GM12878 (cell line): ENCODE results near the gene ZNF19. TPM values are rescaled to one million over a fixed set of nuclear protein-coding genes. Genes with fewer than 3 reads are reported as not detected.

Source experiments
- ATAC-seq: fragments of 200-7000 bp; cut with Tn5 transposase; 3 replicates; pipeline ENCODE4 v1.9.1; 2020; ENCODE audit warnings: mild to moderate bottlenecking, moderate library complexity
- BruUV-seq: library from RNA; stranded (reverse); fragments of 400-500 nt; replicated peaks from 2 replicates; lab custom pipeline; 2021; lab: Mats Ljungman, UMichigan
- CTCF ChIA-PET: fragments of 300-600 bp; sonication (Branson Sonifier 250); formaldehyde crosslinking; extraction: SDS; loops from one replicate; lab custom pipeline; 2021; ENCODE audit warnings: inconsistent platforms; lab: Yijun Ruan, JAX
- POLR2A ChIA-PET: fragments of 350-600 bp; formaldehyde crosslinking; extraction: SDS; loops from one replicate; lab custom pipeline; 2021; ENCODE audit warnings: inconsistent platforms; lab: Charles Lee
- RAD21 ChIA-PET: fragments of 300-600 bp; sonication (Branson Sonifier 250); formaldehyde crosslinking; loops from one replicate; lab custom pipeline; 2023; ENCODE audit warnings: antibody characterized with exemption; ENCODE audit not compliant: unreplicated experiment; lab: Charles Lee
- SMC1A ChIA-PET: fragments of 300-600 bp; sonication (Branson Sonifier 250); formaldehyde crosslinking; loops from one replicate; lab custom pipeline; 2023; ENCODE audit not compliant: unreplicated experiment, uncharacterized antibody; lab: Charles Lee
- DNase-seq: peaks from one replicate; pipeline ENCODE4 v3.0.0-alpha.2; 2011; ENCODE audit warnings: low read depth, low spot score
- FAIRE-seq: peaks from 3 replicates; lab custom pipeline; 2011; peaks lifted over from hg19 to GRCh38; lab: Jason Lieb, UNC
- H2AFZ ChIP-seq: 2 replicates; pipeline ENCODE4 v1.6.0; 2011; ENCODE audit warnings: low read depth, low read length, control low read depth; ENCODE audit not compliant: control insufficient read depth
- H3K27ac ChIP-seq: 2 replicates; pipeline ENCODE4 v1.5.1; 2011; ENCODE audit warnings: control low read depth; ENCODE audit not compliant: control insufficient read depth, insufficient read depth
- H3K27me3 ChIP-seq, 2 experiments: replicated peaks in 1 of 2; 2 replicates each; pipeline versions ENCODE4 v1.6.0 to v1.6.1; 2011; ENCODE audit warnings: low read length in 1 of 2; ENCODE audit not compliant: control insufficient read depth in 2 of 2, insufficient read depth in 2 of 2
- H3K36me3 ChIP-seq, 2 experiments: 2 replicates each; pipeline ENCODE4 v1.5.1; 2011; ENCODE audit warnings: low read length in 1 of 2; ENCODE audit not compliant: control insufficient read depth in 2 of 2, insufficient read depth in 2 of 2
- H3K4me1 ChIP-seq: 2 replicates; pipeline ENCODE4 v1.6.1; 2011; ENCODE audit warnings: mild to moderate bottlenecking, low read length, moderate library complexity, mixed read lengths; ENCODE audit not compliant: control insufficient read depth, insufficient read depth
- H3K4me2 ChIP-seq: 2 replicates; pipeline ENCODE4 v1.6.0; 2011; ENCODE audit warnings: control low read depth; ENCODE audit not compliant: control insufficient read depth, insufficient read depth
- H3K4me3 ChIP-seq: fragments of 200-600 bp; sonication (generic); 2 replicates; pipeline ENCODE4 v1.5.1; 2016
- H3K79me2 ChIP-seq: 2 replicates; pipeline ENCODE4 v1.6.0; 2011; ENCODE audit warnings: low read length; ENCODE audit not compliant: control insufficient read depth, insufficient read depth
- H3K9ac ChIP-seq: 2 replicates; pipeline ENCODE4 v1.8.0; 2011; ENCODE audit warnings: low read length, control low read depth, mixed read lengths; ENCODE audit not compliant: control insufficient read depth, insufficient read depth
- H3K9me3 ChIP-seq: replicated peaks from 3 replicates; pipeline ENCODE4 v1.5.1; 2011; ENCODE audit warnings: mild to moderate bottlenecking, low read length; ENCODE audit not compliant: control insufficient read depth, insufficient read depth
- H4K20me1 ChIP-seq: 2 replicates; pipeline ENCODE4 v1.6.0; 2011; ENCODE audit not compliant: control insufficient read depth, insufficient read depth
- BRCA1 ChIP-seq: IDR thresholded peaks from 2 replicates; pipeline ENCODE4 v1.6.1; 2011; ENCODE audit warnings: low read depth, low read length, improper control_type of control experiment
- EED ChIP-seq: sonication (generic); IDR thresholded peaks from 2 replicates; pipeline ENCODE4 v1.6.1; 2016; ENCODE audit warnings: antibody characterized with exemption, low read depth
- FOS ChIP-seq: IDR thresholded peaks from 3 replicates; pipeline ENCODE4 v1.6.1; 2011; ENCODE audit warnings: borderline replicate concordance; ENCODE audit not compliant: insufficient read length; ENCODE audit errors: extremely low read depth
- FOXM1 ChIP-seq: IDR thresholded peaks from 2 replicates; pipeline ENCODE4 v1.6.1; 2012; ENCODE audit warnings: low read depth, mild to moderate bottlenecking, inconsistent platforms, low read length, moderate library complexity
- NFIC ChIP-seq: IDR thresholded peaks from 2 replicates; pipeline ENCODE4 v1.6.1; 2012; ENCODE audit warnings: low read depth, mild to moderate bottlenecking, inconsistent platforms, low read length, moderate library complexity
- POU2F2 ChIP-seq: IDR thresholded peaks from 3 replicates; pipeline ENCODE4 v1.6.1; 2011; ENCODE audit warnings: low read depth, mild to moderate bottlenecking, low read length, borderline replicate concordance
- SPI1 ChIP-seq: IDR thresholded peaks from 2 replicates; pipeline ENCODE4 v1.6.1; 2011; ENCODE audit warnings: low read depth, mild to moderate bottlenecking, low read length, moderate library complexity, borderline replicate concordance; ENCODE audit not compliant: insufficient read depth
- TAF1 ChIP-seq: IDR thresholded peaks from 2 replicates; pipeline ENCODE4 v1.6.1; 2011; ENCODE audit warnings: mild to moderate bottlenecking, low read depth, low read length, borderline replicate concordance
- WRNIP1 ChIP-seq: IDR thresholded peaks from 2 replicates; pipeline ENCODE4 v1.6.1; 2011; ENCODE audit warnings: low read depth, low read length, improper control_type of control experiment, borderline replicate concordance
- ZBTB40 ChIP-seq: fragments of 450-650 bp; IDR thresholded peaks from 2 replicates; pipeline ENCODE4 v1.6.1; 2016; ENCODE audit warnings: mild to moderate bottlenecking, moderate library complexity, borderline replicate concordance
- WGBS: methylation state at CpG from one replicate; pipeline ENCODE4 v1.1.6; 2016; ENCODE audit warnings: low lambda C conversion rate; ENCODE audit not compliant: insufficient replicate concordance, insufficient coverage; ENCODE audit errors: missing lambda C conversion rate; 5-methylcytosine and 5-hydroxymethylcytosine counted together
- in situ Hi-C: fragments of 300-500 bp; cut with MboI; formaldehyde crosslinking; loops from 9 replicates; pipeline ENCODE4 v1.14.3; 2018; ENCODE audit warnings: mixed read lengths
- intact Hi-C: fragments of 100-400 bp; cut with micrococcal nuclease; formaldehyde crosslinking; loops from one replicate; pipeline ENCODE4 v1.14.2; 2022; ENCODE audit not compliant: unreplicated experiment
- polyA plus RNA-seq, 11 experiments: library from polyadenylated mRNA; depleted of rRNA in 4 of 11; unstranded in 6 of 11; stranded (reverse) in 5 of 11; fragments of >200 nt; fragmentation: Nextera tagmentation in 4 of 11; fragmentation: Illumina TruSeq in 1 of 11; extraction: Ambion mirVana in 4 of 11; extraction: Trizol in 1 of 11; gene quantifications; 1 replicate in 1 of 11; 2 replicates in 10 of 11; pipeline versions ENCODE4 v1.2.1 to v1.2.3, GENCODE V29; 2011 to 2016; ENCODE audit warnings: inconsistent platforms in 2 of 11, missing spikeins in 2 of 11, low read depth in 1 of 11
- total RNA-seq, 4 experiments: library from RNA; depleted of rRNA in 3 of 4; stranded (reverse); fragments of >200 nt in 3 of 4; fragmentation: Illumina TruSeq in 1 of 4; extraction: Trizol in 1 of 4; gene quantifications; 2 replicates each; pipeline versions ENCODE4 v1.2.1 to v1.2.3, GENCODE V29; 2013 to 2021
- TF ChIP-seq, protein P1 (sequence below): fragments of 450-650 bp; IDR thresholded peaks from 2 replicates; pipeline ENCODE4 v1.6.1; 2016; ENCODE audit warnings: mild to moderate bottlenecking
- TF ChIP-seq, protein P2 (sequence below): IDR thresholded peaks from 2 replicates; pipeline ENCODE4 v1.6.1; 2012; ENCODE audit warnings: low read depth, low read length, improper control_type of control experiment
- TF ChIP-seq, protein P3 (sequence below): fragments of 450-650 bp; IDR thresholded peaks from 2 replicates; pipeline ENCODE4 v1.6.1; 2018; ENCODE audit warnings: mild to moderate bottlenecking, low read depth, moderate library complexity; ENCODE audit not compliant: partially characterized antibody

Gene ZNF19
- total and polyA plus RNA-seq, 10 of the 15 experiments (the other 5 are each of a cell fraction or from before 2014, with no cell fraction given) = 1.0 to 3.3 (median 2.0) TPM

- in situ Hi-C loops = loop anchor here (5.0 kb wide), 2 partner anchors 88 to 112 kb away; no protein-coding TSS in a partner anchor
- TF ChIP-seq WRNIP1 (no peak), NFIC (no peak), FOXM1 (no peak), SPI1 (no peak), EED (no peak), FOS (no peak), POU2F2 (0 out of 3 replicates have a peak, but pooled peaks have one; percentile 32), TAF1 (no peak), ZBTB40 (no peak), BRCA1 (no peak)
- TF ChIP-seq, protein P1, sequence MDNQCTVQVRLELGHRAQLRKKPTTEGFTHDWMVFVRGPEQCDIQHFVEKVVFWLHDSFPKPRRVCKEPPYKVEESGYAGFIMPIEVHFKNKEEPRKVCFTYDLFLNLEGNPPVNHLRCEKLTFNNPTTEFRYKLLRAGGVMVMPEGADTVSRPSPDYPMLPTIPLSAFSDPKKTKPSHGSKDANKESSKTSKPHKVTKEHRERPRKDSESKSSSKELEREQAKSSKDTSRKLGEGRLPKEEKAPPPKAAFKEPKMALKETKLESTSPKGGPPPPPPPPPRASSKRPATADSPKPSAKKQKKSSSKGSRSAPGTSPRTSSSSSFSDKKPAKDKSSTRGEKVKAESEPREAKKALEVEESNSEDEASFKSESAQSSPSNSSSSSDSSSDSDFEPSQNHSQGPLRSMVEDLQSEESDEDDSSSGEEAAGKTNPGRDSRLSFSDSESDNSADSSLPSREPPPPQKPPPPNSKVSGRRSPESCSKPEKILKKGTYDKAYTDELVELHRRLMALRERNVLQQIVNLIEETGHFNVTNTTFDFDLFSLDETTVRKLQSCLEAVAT = no peak
- TF ChIP-seq, protein P2, sequence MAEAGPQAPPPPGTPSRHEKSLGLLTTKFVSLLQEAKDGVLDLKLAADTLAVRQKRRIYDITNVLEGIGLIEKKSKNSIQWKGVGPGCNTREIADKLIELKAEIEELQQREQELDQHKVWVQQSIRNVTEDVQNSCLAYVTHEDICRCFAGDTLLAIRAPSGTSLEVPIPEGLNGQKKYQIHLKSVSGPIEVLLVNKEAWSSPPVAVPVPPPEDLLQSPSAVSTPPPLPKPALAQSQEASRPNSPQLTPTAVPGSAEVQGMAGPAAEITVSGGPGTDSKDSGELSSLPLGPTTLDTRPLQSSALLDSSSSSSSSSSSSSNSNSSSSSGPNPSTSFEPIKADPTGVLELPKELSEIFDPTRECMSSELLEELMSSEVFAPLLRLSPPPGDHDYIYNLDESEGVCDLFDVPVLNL = no peak
- TF ChIP-seq, protein P3, sequence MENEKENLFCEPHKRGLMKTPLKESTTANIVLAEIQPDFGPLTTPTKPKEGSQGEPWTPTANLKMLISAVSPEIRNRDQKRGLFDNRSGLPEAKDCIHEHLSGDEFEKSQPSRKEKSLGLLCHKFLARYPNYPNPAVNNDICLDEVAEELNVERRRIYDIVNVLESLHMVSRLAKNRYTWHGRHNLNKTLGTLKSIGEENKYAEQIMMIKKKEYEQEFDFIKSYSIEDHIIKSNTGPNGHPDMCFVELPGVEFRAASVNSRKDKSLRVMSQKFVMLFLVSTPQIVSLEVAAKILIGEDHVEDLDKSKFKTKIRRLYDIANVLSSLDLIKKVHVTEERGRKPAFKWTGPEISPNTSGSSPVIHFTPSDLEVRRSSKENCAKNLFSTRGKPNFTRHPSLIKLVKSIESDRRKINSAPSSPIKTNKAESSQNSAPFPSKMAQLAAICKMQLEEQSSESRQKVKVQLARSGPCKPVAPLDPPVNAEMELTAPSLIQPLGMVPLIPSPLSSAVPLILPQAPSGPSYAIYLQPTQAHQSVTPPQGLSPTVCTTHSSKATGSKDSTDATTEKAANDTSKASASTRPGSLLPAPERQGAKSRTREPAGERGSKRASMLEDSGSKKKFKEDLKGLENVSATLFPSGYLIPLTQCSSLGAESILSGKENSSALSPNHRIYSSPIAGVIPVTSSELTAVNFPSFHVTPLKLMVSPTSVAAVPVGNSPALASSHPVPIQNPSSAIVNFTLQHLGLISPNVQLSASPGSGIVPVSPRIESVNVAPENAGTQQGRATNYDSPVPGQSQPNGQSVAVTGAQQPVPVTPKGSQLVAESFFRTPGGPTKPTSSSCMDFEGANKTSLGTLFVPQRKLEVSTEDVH = no peak
Measured at GRCh38 chr16:71499775-71500364, 10.7 kb upstream of the ZNF19 start.

More at GRCh38 chr16:71499775-71500364, 10.7 kb upstream of the ZNF19 start:
- SMC1A ChIA-PET = interaction anchor here (0.6 to 7.2 kb wide), 18 partner anchors 9 to 110 kb away, joined by 3 to 83 read pairs (median 5); partner anchors contain the start of genes ZNF19 and ZNF23
- POLR2A ChIA-PET = no interaction called here
- no peak overlapping the region for H3K9ac ChIP-seq
- H4K20me1 ChIP-seq = no peaks in the 10 kb centered on the region
- FAIRE-seq = peak; percentile 97
- no peaks in the 10 kb centered on the region for H3K27me3 ChIP-seq
- 0 out of 2 replicates have a peak overlapping the region, but pooled peaks have one; percentile 16 for H2AFZ ChIP-seq
- no TSS peak for BruUV-seq
- no peak overlapping the region for H3K27ac ChIP-seq
- WGBS = 2% methylated on average over 3 of the region's 3 CpGs
- H3K36me3 ChIP-seq = no peaks in the 10 kb centered on the region
- RAD21 ChIA-PET = interaction anchor here (0.7 to 6.1 kb wide), 16 partner anchors 9 to 462 kb away, joined by 3 to 82 read pairs (median 4); partner anchors contain the start of genes CHST4 and ZNF23
- no peaks in the 10 kb centered on the region for H3K4me1 ChIP-seq
- CTCF ChIA-PET = interaction anchor here (0.6 to 8.8 kb wide), 41 partner anchors 9 to 594 kb away, joined by 3 to 164 read pairs (median 5); partner anchors contain the start of genes DHX38, TXNL4B and ZNF23
- no peaks in the 10 kb centered on the region for H3K9me3 ChIP-seq
- DNase-seq = peak; percentile 28
- ATAC-seq = peak; percentile 88
- H3K4me2 ChIP-seq = no peak overlapping the region
- no peaks in the 10 kb centered on the region for H3K79me2 ChIP-seq
- H3K4me3 ChIP-seq = no peak overlapping the region
- intact Hi-C loops = loop anchor here (1.0 to 5.0 kb wide), 4 partner anchors 37 to 143 kb away; partner anchors contain the start of gene CALB2
